Endodermal cell (in vitro differentiated cells): ENCODE results near the gene KIF16B. TPM values are rescaled to one million over a fixed set of nuclear protein-coding genes. Genes with fewer than 3 reads are reported as not detected.

Experiments used
- DNase-seq: peaks from one replicate; pipeline ENCODE4 v3.0.0-alpha.2; 2017
- H3K27ac ChIP-seq: 2 replicates; pipeline ENCODE4 v1.5.1; 2013; ENCODE audit warnings: mild to moderate bottlenecking, low read depth, low read length, moderate library complexity
- H3K27me3 ChIP-seq: 2 replicates; pipeline ENCODE4 v1.6.1; 2013; ENCODE audit warnings: mild to moderate bottlenecking, low read length, moderate library complexity; ENCODE audit not compliant: insufficient read depth, control insufficient read depth, poor library complexity, severe bottlenecking
- H3K36me3 ChIP-seq: 2 replicates; pipeline ENCODE4 v1.7.0; 2013; ENCODE audit warnings: mild to moderate bottlenecking, low read length, moderate library complexity; ENCODE audit not compliant: control insufficient read depth, insufficient read depth
- H3K4me1 ChIP-seq: one replicate; pipeline ENCODE4 v1.7.0; 2013; ENCODE audit warnings: low read length; ENCODE audit not compliant: control insufficient read depth, insufficient read depth
- H3K4me3 ChIP-seq: 2 replicates; pipeline ENCODE4 v1.5.1; 2013; ENCODE audit warnings: mild to moderate bottlenecking, low read length, moderate library complexity
- H3K9ac ChIP-seq: 2 replicates; pipeline ENCODE4 v1.6.1; 2013; ENCODE audit warnings: mild to moderate bottlenecking, low read length, moderate library complexity; ENCODE audit not compliant: poor library complexity, severe bottlenecking; ENCODE audit errors: extremely low read depth
- H3K9me3 ChIP-seq: 2 replicates; pipeline ENCODE4 v1.6.1; 2013; ENCODE audit warnings: mild to moderate bottlenecking, low read length, moderate library complexity; ENCODE audit not compliant: control insufficient read depth
- H3K27ac Mint-ChIP-seq: 2 replicates; pipeline ENCODE4 v1.8.0; 2020; ENCODE audit warnings: mixed read lengths
- H3K27me3 Mint-ChIP-seq: 2 replicates; pipeline ENCODE4 v1.8.0; 2021; ENCODE audit warnings: mild to moderate bottlenecking, mixed read lengths; ENCODE audit not compliant: insufficient read depth
- H3K36me3 Mint-ChIP-seq: 2 replicates; pipeline ENCODE4 v1.8.0; 2020; ENCODE audit warnings: low read depth, mixed read lengths
- H3K4me1 Mint-ChIP-seq: 2 replicates; pipeline ENCODE4 v1.8.0; 2020; ENCODE audit warnings: mixed read lengths
- H3K4me3 Mint-ChIP-seq: 2 replicates; pipeline ENCODE4 v1.8.0; 2020; ENCODE audit warnings: mild to moderate bottlenecking, moderate library complexity, mixed read lengths
- H3K9me3 Mint-ChIP-seq: 2 replicates; pipeline ENCODE4 v1.8.0; 2020; ENCODE audit warnings: mild to moderate bottlenecking, mixed read lengths
- WGBS, 2 experiments: methylation state at CpG; one replicate each; pipeline versions ENCODE4 v1.1.5 to v1.1.7; 2013; ENCODE audit warnings: missing lambda C conversion rate in 2 of 2, mixed read lengths in 1 of 2; ENCODE audit not compliant: insufficient coverage in 1 of 2, insufficient read length in 1 of 2; 5-methylcytosine and 5-hydroxymethylcytosine counted together
- total RNA-seq, 2 donors: library from RNA; stranded (reverse); fragmentation: NEBNext Ultra II Directional in 1 of 2; extraction: Animal tissue kit (Norgen Biotek cat#: 25700) in 1 of 2; gene quantifications; 2 replicates in 1 of 2; 3 replicates in 1 of 2; pipeline ENCODE4 v1.2.1, GENCODE V29; 2021
- TF ChIP-seq, protein P1 (sequence below): fragments of 200-600 bp; sonication (generic); conservative IDR thresholded peaks from 2 replicates; pipeline ENCODE4 v1.5.0; 2021; ENCODE audit warnings: antibody characterized with exemption, mild to moderate bottlenecking

KIF16B gene
- total RNA-seq, 2 donors from 2014 or later, result 17.3 to 18.8 TPM

DNA sequence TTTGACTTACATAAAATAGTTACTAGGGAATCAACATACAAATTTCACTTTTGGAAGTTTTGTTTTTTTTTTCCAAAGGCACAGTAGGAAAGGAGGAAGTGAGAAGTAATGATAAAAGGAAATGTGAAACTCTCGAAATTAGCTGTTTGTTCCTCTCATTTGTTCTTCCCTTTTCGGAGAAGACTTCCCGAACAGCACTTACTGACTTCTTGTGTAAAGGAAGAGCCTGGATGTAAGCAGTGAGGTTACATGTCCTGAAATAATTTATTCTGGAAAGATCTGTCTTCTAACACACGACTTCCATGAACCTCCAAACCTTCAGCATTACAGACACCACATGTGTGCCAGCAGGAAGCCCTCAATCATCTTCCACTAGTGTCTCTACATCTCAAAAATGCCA is 59.1 kb downstream of the KIF16B start:
- Mint-ChIP-seq H3K27ac (no peak overlapping the region), H3K4me3 (no peak overlapping the region), H3K4me1 (peaks cover 11% of the 10 kb centered on the region), H3K9me3 (no peaks in the 10 kb centered on the region), H3K36me3 (peaks cover 31% of the 10 kb centered on the region), H3K27me3 (no peaks in the 10 kb centered on the region)
- peaks cover 4% of the 10 kb centered on the region for H3K36me3 ChIP-seq
- peaks cover 6% of the 10 kb centered on the region for H3K4me1 ChIP-seq
- no peak overlapping the region for H3K27ac ChIP-seq
- H3K4me3 ChIP-seq, result no peak overlapping the region
- no peak overlapping the region for H3K9ac ChIP-seq
- TF ChIP-seq, protein P1, sequence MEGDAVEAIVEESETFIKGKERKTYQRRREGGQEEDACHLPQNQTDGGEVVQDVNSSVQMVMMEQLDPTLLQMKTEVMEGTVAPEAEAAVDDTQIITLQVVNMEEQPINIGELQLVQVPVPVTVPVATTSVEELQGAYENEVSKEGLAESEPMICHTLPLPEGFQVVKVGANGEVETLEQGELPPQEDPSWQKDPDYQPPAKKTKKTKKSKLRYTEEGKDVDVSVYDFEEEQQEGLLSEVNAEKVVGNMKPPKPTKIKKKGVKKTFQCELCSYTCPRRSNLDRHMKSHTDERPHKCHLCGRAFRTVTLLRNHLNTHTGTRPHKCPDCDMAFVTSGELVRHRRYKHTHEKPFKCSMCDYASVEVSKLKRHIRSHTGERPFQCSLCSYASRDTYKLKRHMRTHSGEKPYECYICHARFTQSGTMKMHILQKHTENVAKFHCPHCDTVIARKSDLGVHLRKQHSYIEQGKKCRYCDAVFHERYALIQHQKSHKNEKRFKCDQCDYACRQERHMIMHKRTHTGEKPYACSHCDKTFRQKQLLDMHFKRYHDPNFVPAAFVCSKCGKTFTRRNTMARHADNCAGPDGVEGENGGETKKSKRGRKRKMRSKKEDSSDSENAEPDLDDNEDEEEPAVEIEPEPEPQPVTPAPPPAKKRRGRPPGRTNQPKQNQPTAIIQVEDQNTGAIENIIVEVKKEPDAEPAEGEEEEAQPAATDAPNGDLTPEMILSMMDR, result no peak
- 96 to 99% methylated on average over 3 to 4 of the region's 4 CpGs for WGBS, 2 experiments
- H3K9me3 ChIP-seq, result no peaks in the 10 kb centered on the region
- H3K27me3 ChIP-seq, result no peaks in the 10 kb centered on the region
- no peak for DNase-seq

- Histone ChIP-seq H3K4me1 (peaks cover 6% of the 10 kb centered on the region), H3K4me3 (no peak overlapping the region), H3K9ac (no peak overlapping the region), H3K27ac (no peak overlapping the region), H3K27me3 (no peaks in the 10 kb centered on the region), H3K36me3 (peaks cover 40% of the 10 kb centered on the region), H3K9me3 (no peaks in the 10 kb centered on the region)
- no peak overlapping the region for H3K27ac Mint-ChIP-seq
- H3K27me3 Mint-ChIP-seq, result no peaks in the 10 kb centered on the region
- peaks cover 47% of the 10 kb centered on the region for H3K36me3 Mint-ChIP-seq
- DNase-seq, result no peak
- H3K4me1 Mint-ChIP-seq, result peaks cover 11% of the 10 kb centered on the region
- 96 to 100% methylated on average over 2 to 8 of the region's 8 CpGs for WGBS, 2 experiments
- TF ChIP-seq, protein P1, result no peak
- no peak overlapping the region for H3K4me3 Mint-ChIP-seq
- H3K9me3 Mint-ChIP-seq, result no peaks in the 10 kb centered on the region
Measured at GRCh38 chr20:16505894-16506293, 67.4 kb downstream of the KIF16B start.

GRCh38 chr20:16501301-16501700 is 71.9 kb downstream of the KIF16B start:
- H3K4me1 ChIP-seq, result peaks cover 5% of the 10 kb centered on the region
- no peaks in the 10 kb centered on the region for H3K9me3 Mint-ChIP-seq
- peaks cover 25% of the 10 kb centered on the region for H3K36me3 ChIP-seq
- H3K27ac ChIP-seq, result no peak overlapping the region
- WGBS, 2 experiments, result 96 to 100% methylated on average over 1 to 2 of the region's 2 CpGs
- H3K4me1 Mint-ChIP-seq, result peaks cover 10% of the 10 kb centered on the region
- no peak for DNase-seq
- H3K27ac Mint-ChIP-seq, result no peak overlapping the region
- no peaks in the 10 kb centered on the region for H3K9me3 ChIP-seq
- peaks cover 32% of the 10 kb centered on the region for H3K36me3 Mint-ChIP-seq
- no peaks in the 10 kb centered on the region for H3K27me3 Mint-ChIP-seq
- H3K9ac ChIP-seq, result no peak overlapping the region
- TF ChIP-seq, protein P1, result no peak
- H3K27me3 ChIP-seq, result no peaks in the 10 kb centered on the region
- H3K4me3 ChIP-seq, result no peak overlapping the region
- H3K4me3 Mint-ChIP-seq, result no peak overlapping the region
